GM23338 (cell line): ENCODE results near the gene AFF1.

ENCODE experiments used
- CREB1 ChIP-seq: fragments of 250-450 bp; sonication (Bioruptor Pico); IDR thresholded peaks from 2 replicates; pipeline ENCODE4 v1.5.0; 2020; ENCODE audit warnings: low read depth, mild to moderate bottlenecking, moderate library complexity
- EZH2 ChIP-seq: fragments of 200-600 bp; sonication (generic); IDR thresholded peaks from one replicate; pipeline ENCODE4 v1.8.0; 2017; ENCODE audit warnings: antibody characterized with exemption, mild to moderate bottlenecking, low read depth; ENCODE audit not compliant: unreplicated experiment
- EZH2phosphoT487 ChIP-seq: fragments of 200-600 bp; sonication (generic); IDR thresholded peaks from one replicate; pipeline ENCODE4 v1.8.1; 2018; ENCODE audit warnings: antibody characterized with exemption; ENCODE audit not compliant: unreplicated experiment
- JUNB ChIP-seq: IDR thresholded peaks from one replicate; pipeline ENCODE4 v1.6.1; 2016; ENCODE audit warnings: antibody characterized with exemption; ENCODE audit not compliant: unreplicated experiment
- NANOG ChIP-seq: IDR thresholded peaks from 2 replicates; pipeline ENCODE4 v1.6.1; 2016; ENCODE audit warnings: antibody characterized with exemption, borderline replicate concordance
- POLR2AphosphoS5 ChIP-seq: IDR thresholded peaks from 2 replicates; pipeline ENCODE4 v1.6.1; 2016; ENCODE audit warnings: antibody characterized with exemption, low read depth
- STAT1 ChIP-seq: IDR thresholded peaks from one replicate; pipeline ENCODE4 v1.6.1; 2016; ENCODE audit warnings: antibody characterized with exemption; ENCODE audit not compliant: unreplicated experiment
- ZNF114 ChIP-seq: fragments of 250-450 bp; sonication (Bioruptor Pico); IDR thresholded peaks from 2 replicates; pipeline ENCODE4 v1.5.0; 2020; ENCODE audit warnings: mild to moderate bottlenecking, moderate library complexity
- ZNF331 ChIP-seq: fragments of 250-450 bp; sonication (Bioruptor Pico); IDR thresholded peaks from 2 replicates; pipeline ENCODE4 v1.5.0; 2020; ENCODE audit warnings: low read depth, mild to moderate bottlenecking, moderate library complexity
- TF ChIP-seq, protein P1 (sequence below), 2 experiments: fragments of 200-600 bp in 1 of 2; sonication (generic) in 1 of 2; conservative IDR thresholded peaks; 2 replicates each; pipeline versions ENCODE4 v1.5.1 to v1.6.1; 2016 to 2017; ENCODE audit warnings: antibody characterized with exemption in 2 of 2, low read depth in 2 of 2, mild to moderate bottlenecking in 2 of 2, moderate library complexity in 1 of 2
- TF ChIP-seq, protein P2 (sequence below): IDR thresholded peaks from one replicate; pipeline ENCODE4 v1.6.1; 2018; ENCODE audit warnings: antibody characterized with exemption; ENCODE audit not compliant: unreplicated experiment
- TF ChIP-seq, protein P3 (sequence below): IDR thresholded peaks from 2 replicates; pipeline ENCODE4 v1.6.1; 2016; ENCODE audit warnings: antibody characterized with exemption
- TF ChIP-seq, protein P4 (sequence below): fragments of 250-450 bp; sonication (Bioruptor Pico); IDR thresholded peaks from 2 replicates; pipeline ENCODE4 v1.5.0; 2020; ENCODE audit warnings: mild to moderate bottlenecking, moderate library complexity

DNA sequence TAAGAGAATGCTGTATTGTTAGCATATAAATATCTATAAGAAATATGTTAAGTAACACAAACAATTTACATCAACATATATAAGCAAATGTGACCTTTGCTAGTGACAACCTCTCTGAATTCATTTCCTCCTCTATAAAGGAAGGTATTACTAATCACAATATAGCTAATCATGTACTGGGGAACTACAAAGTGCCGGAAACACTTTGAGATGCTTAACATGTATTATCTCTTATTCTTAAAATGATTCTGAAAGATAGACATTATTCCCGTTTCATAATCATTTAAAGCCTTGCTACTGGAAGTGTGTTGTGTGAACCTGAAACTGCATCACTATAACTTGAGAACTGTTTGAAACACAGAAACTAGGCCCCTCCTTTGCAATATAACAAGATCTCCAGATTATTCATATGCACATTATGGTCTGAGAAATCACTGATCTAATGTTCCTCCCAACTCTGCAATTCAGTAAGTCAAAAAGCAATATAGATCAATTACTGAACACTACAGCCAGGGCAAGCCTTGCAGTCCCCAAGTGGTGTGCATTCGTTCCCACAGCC is 231.6 kb downstream of the AFF1 start:
- TF ChIP-seq, protein P1, sequence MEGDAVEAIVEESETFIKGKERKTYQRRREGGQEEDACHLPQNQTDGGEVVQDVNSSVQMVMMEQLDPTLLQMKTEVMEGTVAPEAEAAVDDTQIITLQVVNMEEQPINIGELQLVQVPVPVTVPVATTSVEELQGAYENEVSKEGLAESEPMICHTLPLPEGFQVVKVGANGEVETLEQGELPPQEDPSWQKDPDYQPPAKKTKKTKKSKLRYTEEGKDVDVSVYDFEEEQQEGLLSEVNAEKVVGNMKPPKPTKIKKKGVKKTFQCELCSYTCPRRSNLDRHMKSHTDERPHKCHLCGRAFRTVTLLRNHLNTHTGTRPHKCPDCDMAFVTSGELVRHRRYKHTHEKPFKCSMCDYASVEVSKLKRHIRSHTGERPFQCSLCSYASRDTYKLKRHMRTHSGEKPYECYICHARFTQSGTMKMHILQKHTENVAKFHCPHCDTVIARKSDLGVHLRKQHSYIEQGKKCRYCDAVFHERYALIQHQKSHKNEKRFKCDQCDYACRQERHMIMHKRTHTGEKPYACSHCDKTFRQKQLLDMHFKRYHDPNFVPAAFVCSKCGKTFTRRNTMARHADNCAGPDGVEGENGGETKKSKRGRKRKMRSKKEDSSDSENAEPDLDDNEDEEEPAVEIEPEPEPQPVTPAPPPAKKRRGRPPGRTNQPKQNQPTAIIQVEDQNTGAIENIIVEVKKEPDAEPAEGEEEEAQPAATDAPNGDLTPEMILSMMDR (conservative IDR thresholded peaks at IDR 0.05; ENCODE audit: low read depth in 2 of 2) = no peak
- TF ChIP-seq POLR2AphosphoS5 (no peak), EZH2phosphoT487 (no peak), EZH2 (no peak), STAT1 (no peak), CREB1 (CRISPR knock-in tag) (no peak), NANOG (no peak), JUNB (no peak), ZNF331 (CRISPR knock-in tag) (no peak), ZNF114 (CRISPR knock-in tag) (no peak)
- TF ChIP-seq, protein P2, sequence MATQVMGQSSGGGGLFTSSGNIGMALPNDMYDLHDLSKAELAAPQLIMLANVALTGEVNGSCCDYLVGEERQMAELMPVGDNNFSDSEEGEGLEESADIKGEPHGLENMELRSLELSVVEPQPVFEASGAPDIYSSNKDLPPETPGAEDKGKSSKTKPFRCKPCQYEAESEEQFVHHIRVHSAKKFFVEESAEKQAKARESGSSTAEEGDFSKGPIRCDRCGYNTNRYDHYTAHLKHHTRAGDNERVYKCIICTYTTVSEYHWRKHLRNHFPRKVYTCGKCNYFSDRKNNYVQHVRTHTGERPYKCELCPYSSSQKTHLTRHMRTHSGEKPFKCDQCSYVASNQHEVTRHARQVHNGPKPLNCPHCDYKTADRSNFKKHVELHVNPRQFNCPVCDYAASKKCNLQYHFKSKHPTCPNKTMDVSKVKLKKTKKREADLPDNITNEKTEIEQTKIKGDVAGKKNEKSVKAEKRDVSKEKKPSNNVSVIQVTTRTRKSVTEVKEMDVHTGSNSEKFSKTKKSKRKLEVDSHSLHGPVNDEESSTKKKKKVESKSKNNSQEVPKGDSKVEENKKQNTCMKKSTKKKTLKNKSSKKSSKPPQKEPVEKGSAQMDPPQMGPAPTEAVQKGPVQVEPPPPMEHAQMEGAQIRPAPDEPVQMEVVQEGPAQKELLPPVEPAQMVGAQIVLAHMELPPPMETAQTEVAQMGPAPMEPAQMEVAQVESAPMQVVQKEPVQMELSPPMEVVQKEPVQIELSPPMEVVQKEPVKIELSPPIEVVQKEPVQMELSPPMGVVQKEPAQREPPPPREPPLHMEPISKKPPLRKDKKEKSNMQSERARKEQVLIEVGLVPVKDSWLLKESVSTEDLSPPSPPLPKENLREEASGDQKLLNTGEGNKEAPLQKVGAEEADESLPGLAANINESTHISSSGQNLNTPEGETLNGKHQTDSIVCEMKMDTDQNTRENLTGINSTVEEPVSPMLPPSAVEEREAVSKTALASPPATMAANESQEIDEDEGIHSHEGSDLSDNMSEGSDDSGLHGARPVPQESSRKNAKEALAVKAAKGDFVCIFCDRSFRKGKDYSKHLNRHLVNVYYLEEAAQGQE = no peak
- TF ChIP-seq, protein P3, sequence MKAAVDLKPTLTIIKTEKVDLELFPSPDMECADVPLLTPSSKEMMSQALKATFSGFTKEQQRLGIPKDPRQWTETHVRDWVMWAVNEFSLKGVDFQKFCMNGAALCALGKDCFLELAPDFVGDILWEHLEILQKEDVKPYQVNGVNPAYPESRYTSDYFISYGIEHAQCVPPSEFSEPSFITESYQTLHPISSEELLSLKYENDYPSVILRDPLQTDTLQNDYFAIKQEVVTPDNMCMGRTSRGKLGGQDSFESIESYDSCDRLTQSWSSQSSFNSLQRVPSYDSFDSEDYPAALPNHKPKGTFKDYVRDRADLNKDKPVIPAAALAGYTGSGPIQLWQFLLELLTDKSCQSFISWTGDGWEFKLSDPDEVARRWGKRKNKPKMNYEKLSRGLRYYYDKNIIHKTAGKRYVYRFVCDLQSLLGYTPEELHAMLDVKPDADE = no peak
- TF ChIP-seq, protein P4, sequence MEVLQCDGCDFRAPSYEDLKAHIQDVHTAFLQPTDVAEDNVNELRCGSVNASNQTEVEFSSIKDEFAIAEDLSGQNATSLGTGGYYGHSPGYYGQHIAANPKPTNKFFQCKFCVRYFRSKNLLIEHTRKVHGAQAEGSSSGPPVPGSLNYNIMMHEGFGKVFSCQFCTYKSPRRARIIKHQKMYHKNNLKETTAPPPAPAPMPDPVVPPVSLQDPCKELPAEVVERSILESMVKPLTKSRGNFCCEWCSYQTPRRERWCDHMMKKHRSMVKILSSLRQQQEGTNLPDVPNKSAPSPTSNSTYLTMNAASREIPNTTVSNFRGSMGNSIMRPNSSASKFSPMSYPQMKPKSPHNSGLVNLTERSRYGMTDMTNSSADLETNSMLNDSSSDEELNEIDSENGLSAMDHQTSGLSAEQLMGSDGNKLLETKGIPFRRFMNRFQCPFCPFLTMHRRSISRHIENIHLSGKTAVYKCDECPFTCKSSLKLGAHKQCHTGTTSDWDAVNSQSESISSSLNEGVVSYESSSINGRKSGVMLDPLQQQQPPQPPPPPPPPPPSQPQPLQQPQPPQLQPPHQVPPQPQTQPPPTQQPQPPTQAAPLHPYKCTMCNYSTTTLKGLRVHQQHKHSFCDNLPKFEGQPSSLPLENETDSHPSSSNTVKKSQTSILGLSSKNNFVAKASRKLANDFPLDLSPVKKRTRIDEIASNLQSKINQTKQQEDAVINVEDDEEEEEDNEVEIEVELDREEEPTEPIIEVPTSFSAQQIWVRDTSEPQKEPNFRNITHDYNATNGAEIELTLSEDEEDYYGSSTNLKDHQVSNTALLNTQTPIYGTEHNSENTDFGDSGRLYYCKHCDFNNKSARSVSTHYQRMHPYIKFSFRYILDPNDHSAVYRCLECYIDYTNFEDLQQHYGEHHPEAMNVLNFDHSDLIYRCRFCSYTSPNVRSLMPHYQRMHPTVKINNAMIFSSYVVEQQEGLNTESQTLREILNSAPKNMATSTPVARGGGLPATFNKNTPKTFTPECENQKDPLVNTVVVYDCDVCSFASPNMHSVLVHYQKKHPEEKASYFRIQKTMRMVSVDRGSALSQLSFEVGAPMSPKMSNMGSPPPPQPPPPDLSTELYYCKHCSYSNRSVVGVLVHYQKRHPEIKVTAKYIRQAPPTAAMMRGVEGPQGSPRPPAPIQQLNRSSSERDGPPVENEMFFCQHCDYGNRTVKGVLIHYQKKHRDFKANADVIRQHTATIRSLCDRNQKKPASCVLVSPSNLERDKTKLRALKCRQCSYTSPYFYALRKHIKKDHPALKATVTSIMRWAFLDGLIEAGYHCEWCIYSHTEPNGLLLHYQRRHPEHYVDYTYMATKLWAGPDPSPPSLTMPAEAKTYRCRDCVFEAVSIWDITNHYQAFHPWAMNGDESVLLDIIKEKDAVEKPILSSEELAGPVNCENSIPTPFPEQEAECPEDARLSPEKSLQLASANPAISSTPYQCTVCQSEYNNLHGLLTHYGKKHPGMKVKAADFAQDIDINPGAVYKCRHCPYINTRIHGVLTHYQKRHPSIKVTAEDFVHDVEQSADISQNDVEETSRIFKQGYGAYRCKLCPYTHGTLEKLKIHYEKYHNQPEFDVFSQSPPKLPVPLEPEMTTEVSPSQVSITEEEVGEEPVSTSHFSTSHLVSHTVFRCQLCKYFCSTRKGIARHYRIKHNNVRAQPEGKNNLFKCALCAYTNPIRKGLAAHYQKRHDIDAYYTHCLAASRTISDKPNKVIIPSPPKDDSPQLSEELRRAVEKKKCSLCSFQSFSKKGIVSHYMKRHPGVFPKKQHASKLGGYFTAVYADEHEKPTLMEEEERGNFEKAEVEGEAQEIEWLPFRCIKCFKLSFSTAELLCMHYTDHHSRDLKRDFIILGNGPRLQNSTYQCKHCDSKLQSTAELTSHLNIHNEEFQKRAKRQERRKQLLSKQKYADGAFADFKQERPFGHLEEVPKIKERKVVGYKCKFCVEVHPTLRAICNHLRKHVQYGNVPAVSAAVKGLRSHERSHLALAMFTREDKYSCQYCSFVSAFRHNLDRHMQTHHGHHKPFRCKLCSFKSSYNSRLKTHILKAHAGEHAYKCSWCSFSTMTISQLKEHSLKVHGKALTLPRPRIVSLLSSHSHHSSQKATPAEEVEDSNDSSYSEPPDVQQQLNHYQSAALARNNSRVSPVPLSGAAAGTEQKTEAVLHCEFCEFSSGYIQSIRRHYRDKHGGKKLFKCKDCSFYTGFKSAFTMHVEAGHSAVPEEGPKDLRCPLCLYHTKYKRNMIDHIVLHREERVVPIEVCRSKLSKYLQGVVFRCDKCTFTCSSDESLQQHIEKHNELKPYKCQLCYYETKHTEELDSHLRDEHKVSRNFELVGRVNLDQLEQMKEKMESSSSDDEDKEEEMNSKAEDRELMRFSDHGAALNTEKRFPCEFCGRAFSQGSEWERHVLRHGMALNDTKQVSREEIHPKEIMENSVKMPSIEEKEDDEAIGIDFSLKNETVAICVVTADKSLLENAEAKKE (CRISPR knock-in tag) = no peak
